H54 (cell line): ENCODE data around the gene HSD17B3.

ENCODE experiments used
- DNase-seq: peaks from one replicate; pipeline ENCODE4 v3.0.0; 2011; ENCODE audit warnings: low spot score, mixed read lengths; ENCODE audit not compliant: insufficient read length
- FAIRE-seq: peaks from 3 replicates; lab custom pipeline; 2011; peaks lifted over from hg19 to GRCh38; lab: Jason Lieb, UNC
- POLR2A ChIP-seq: IDR thresholded peaks from 2 replicates; pipeline ENCODE4 v1.6.1; 2011; ENCODE audit warnings: low read depth, mild to moderate bottlenecking, low read length

The HSD17B3 gene

DNA sequence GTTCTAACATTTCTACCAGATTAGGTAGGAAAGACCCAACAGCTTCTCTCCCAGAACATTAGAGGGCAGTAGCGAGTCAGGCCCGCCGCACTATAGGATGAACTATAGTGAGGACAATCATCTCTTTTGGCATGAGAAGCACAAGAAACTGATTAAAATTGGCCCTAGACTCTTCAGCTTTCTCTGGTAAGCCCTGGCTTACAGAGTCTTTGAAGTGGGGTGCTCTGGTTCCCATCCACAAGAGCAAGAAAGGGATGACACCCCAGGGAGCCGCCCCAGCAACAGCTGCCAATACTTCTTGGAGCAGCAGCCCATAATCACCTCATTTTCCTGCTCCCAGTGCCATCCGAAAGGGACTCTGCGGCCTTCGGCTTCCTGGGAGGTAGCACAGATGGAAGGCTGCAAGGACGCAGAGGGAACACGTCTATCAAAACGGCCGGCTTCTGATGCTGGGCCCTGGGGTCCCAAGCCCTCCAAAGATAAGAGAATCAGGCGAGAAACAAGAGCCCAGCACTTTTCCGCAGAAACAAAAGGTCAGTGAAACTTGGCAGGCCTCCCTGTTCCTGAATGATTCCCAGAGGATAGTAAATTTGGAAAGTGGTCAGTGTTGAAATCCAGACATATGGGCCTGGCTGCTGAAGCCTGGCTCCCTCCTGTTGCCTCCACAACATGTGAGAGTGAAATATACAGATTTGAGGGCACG, 69.3 kb downstream of the HSD17B3 start:
- no peak for TF ChIP-seq POLR2A
- peak; percentile 84 for FAIRE-seq

DNA sequence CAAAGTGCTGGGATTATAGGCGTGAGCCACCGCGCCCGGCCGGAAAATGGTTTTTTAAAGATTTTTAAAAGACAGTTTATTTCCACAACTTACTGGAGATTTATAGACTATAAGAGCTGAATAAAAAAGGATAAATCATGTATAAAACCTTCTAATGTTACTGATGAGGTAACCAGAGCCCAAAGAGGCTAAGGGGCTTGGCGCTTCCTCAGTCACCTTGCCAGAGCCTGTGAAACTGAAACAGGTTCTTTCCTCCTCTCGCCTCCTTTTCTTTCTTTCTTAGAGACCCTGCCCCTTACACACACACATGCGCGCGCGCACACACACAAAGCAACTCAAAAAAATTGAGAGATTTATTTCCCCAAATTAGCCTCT, 69.8 kb downstream of the HSD17B3 start:
- no peak for TF ChIP-seq POLR2A
- FAIRE-seq (no peak), DNase-seq (no peak)

More for the DNA sequence above, 69.3 kb downstream of the HSD17B3 start:
- peak; percentile 90 for DNase-seq

DNA sequence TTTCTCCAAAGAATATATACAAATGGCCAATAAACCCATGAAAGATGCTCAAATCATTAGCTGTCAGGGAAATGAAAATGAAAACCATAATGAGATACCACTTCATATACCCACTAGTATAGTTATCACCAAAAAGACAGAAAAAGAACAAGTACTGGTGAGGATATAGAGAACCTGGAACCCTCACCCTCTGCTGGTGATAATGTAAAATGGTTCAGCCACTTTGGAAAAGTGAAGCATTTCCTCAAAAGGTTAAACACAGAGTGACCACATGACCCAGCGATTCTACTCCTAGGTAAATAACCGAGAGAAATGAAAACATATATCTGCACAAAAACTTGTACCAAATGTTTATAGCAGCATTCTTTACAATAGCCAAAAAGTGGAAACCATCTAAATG, 72.0 kb downstream of the HSD17B3 start:
- FAIRE-seq (peak; percentile 65), DNase-seq (no peak)
- no peak for TF ChIP-seq POLR2A

DNA sequence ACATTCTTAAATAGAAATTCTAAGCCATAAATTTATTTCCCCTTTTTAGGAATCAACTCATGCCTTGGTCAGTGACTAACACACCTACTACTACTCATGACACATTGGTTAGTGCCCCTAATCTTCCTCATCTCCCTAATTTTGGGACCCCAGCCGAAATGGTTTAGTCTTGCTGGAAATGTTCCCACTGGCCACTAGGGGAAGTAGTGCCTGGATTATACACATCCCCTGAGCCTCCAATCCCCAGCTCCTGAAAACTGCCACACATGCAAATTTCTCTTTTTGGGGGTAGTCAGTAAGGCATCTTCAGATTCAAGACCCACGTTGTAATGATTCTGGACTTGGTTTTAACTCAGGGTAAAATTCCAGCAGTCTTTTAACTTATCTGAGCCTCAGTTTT, 79.8 kb downstream of the HSD17B3 start:
- DNase-seq = peak; percentile 77
- TF ChIP-seq POLR2A = no peak
- FAIRE-seq = no peak

GRCh38 chr9:96219900-96220257, 82.1 kb downstream of the HSD17B3 start:
- DNase-seq (no peak), FAIRE-seq (no peak)
- no peak for TF ChIP-seq POLR2A

- FAIRE-seq (no peak), DNase-seq (no peak)
- no peak for TF ChIP-seq POLR2A
Observed at GRCh38 chr9:96219026-96219899, 82.7 kb downstream of the HSD17B3 start.

GRCh38 chr9:96217754-96218693, 84.0 kb downstream of the HSD17B3 start:
- no peak for TF ChIP-seq POLR2A
- FAIRE-seq (peak; percentile 53), DNase-seq (peak; percentile 99)

GRCh38 chr9:96217294-96217707, 84.7 kb downstream of the HSD17B3 start:
- FAIRE-seq (no peak), DNase-seq (no peak)
- TF ChIP-seq POLR2A = no peak

GRCh38 chr9:96216583-96216982, 85.4 kb downstream of the HSD17B3 start:
- FAIRE-seq (no peak), DNase-seq (no peak)
- no peak for TF ChIP-seq POLR2A

DNA sequence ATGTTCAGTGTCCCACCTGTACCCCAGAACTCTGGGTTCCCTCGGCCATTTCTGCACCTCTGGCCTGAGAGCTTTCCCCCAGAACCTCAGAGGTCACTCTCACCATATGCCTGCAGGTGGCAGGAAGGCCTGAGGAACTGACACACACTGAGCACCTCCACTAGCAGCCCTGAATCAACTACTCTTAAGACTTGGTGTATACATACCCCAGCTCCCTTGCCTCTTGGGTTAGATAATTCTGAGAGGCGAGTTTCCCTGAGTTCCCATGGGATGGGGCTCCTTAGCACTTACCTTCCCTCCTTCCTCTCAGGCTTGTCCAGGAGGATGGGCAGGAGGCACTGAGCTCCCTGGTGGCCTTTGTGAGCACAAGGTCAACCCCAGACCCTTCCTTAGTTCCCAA, 86.1 kb downstream of the HSD17B3 start:
- DNase-seq (no peak), FAIRE-seq (no peak)
- TF ChIP-seq POLR2A = no peak

- TF ChIP-seq POLR2A = no peak
- no peak for FAIRE-seq
- no peak for DNase-seq
Observed at GRCh38 chr9:96214635-96215034, 87.3 kb downstream of the HSD17B3 start.

DNA sequence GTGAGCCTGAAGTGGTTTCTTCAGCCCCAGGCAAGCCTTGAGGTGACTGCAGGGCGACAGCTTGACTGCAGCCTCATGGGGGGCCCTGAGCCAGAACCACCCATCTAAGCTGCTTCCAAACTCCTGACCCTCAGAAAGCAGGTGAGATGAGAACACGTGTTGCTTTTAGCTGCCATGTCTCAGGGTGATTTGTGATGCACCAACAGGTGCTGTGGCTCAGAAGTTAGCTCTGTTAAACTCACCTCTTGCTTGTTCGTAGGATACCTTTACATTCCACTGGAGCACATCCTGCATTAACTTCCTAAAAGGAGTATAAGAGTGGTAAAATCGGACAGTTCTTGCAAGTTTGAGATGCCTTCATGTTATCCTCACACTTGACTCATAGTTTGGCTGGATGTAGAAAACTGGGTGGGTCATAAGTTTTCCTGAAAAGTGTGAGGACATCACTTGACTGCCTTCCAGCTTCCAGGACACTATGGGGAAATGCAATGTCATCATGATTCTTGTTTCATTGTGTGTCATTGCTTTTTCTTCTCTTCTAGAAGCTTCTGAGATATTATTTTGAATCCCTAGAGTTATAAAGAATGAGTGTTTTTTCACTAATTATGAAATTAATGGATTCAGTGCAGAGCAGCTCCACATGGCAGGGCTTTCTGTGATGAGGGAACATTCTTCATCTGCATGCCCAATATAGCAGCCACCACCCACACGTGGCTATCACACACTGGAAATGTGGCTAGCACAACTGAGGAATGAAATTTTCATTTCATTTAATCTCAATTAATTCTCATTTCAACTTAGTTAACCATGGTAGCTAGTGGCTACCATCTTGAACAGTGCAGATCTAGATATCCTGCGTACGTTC, 92.3 kb downstream of the HSD17B3 start:
- no peak for DNase-seq
- FAIRE-seq = no peak
- no peak for TF ChIP-seq POLR2A
